Osteocyte (in vitro differentiated cells): ENCODE measurements around the gene SLC28A1. TPM values are rescaled to one million over a fixed set of nuclear protein-coding genes. Genes with fewer than 3 reads are reported as not detected.

Experiments used
- DNase-seq: peaks from one replicate; pipeline ENCODE4 v3.0.0; 2021; ENCODE audit warnings: mixed read lengths; ENCODE audit not compliant: unreplicated experiment; ENCODE audit errors: extremely low spot score
- H3K27ac Mint-ChIP-seq: one replicate; pipeline ENCODE4 v1.8.0; 2021; ENCODE audit warnings: mild to moderate bottlenecking, mixed read lengths; ENCODE audit not compliant: unreplicated experiment
- H3K27me3 Mint-ChIP-seq: one replicate; pipeline ENCODE4 v1.8.0; 2021; ENCODE audit warnings: mixed read lengths; ENCODE audit not compliant: unreplicated experiment
- H3K36me3 Mint-ChIP-seq: one replicate; pipeline ENCODE4 v1.8.0; 2021; ENCODE audit warnings: mixed read lengths; ENCODE audit not compliant: unreplicated experiment
- H3K4me1 Mint-ChIP-seq: one replicate; pipeline ENCODE4 v1.8.0; 2021; ENCODE audit warnings: mixed read lengths; ENCODE audit not compliant: unreplicated experiment
- H3K4me3 Mint-ChIP-seq: one replicate; pipeline ENCODE4 v1.8.0; 2021; ENCODE audit warnings: mild to moderate bottlenecking, moderate library complexity, mixed read lengths; ENCODE audit not compliant: unreplicated experiment
- H3K9me3 Mint-ChIP-seq: one replicate; pipeline ENCODE4 v1.8.0; 2021; ENCODE audit warnings: mixed read lengths; ENCODE audit not compliant: unreplicated experiment
- total RNA-seq: library from RNA; stranded (reverse); gene quantifications from 2 replicates; pipeline ENCODE4 v1.2.1, GENCODE V29; 2021
- TF ChIP-seq, protein P1 (sequence below): fragments of 200-600 bp; sonication (generic); IDR thresholded peaks from 2 replicates; pipeline ENCODE4 v1.5.0; 2021; ENCODE audit warnings: antibody characterized with exemption, mild to moderate bottlenecking, moderate library complexity

The SLC28A1 gene
- total RNA-seq, 1 donor from 2014 or later: not detected

DNA sequence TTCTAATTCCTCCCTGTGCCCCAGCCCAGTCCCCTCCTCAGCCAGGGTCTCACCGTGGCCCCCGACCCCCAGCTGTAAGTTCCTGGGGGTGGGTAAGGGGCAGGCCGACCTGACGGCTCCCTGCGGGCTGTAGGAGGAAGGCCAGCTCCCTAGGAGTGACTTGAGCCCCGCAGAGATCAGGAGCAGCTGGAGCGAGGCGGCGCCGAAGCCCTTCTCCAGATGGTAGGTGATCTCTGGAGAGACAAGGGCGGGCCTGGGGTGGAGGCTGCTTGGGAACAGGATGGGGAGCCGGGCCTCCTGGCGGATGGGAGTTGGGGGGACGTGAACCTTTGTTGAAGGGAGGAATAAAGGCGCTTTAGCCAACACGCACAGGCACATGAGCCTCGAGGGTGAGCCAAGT lies 4.2 kb downstream of the SLC28A1 start:
- H3K4me1 Mint-ChIP-seq: peaks cover 2% of the 10 kb centered on the region
- DNase-seq: no peak
- H3K36me3 Mint-ChIP-seq: no peaks in the 10 kb centered on the region
- no peaks in the 10 kb centered on the region for H3K9me3 Mint-ChIP-seq
- H3K4me3 Mint-ChIP-seq: no peak overlapping the region
- TF ChIP-seq, protein P1, sequence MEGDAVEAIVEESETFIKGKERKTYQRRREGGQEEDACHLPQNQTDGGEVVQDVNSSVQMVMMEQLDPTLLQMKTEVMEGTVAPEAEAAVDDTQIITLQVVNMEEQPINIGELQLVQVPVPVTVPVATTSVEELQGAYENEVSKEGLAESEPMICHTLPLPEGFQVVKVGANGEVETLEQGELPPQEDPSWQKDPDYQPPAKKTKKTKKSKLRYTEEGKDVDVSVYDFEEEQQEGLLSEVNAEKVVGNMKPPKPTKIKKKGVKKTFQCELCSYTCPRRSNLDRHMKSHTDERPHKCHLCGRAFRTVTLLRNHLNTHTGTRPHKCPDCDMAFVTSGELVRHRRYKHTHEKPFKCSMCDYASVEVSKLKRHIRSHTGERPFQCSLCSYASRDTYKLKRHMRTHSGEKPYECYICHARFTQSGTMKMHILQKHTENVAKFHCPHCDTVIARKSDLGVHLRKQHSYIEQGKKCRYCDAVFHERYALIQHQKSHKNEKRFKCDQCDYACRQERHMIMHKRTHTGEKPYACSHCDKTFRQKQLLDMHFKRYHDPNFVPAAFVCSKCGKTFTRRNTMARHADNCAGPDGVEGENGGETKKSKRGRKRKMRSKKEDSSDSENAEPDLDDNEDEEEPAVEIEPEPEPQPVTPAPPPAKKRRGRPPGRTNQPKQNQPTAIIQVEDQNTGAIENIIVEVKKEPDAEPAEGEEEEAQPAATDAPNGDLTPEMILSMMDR: no peak
- H3K27ac Mint-ChIP-seq: no peak overlapping the region
- H3K27me3 Mint-ChIP-seq: peaks cover 17% of the 10 kb centered on the region

DNA sequence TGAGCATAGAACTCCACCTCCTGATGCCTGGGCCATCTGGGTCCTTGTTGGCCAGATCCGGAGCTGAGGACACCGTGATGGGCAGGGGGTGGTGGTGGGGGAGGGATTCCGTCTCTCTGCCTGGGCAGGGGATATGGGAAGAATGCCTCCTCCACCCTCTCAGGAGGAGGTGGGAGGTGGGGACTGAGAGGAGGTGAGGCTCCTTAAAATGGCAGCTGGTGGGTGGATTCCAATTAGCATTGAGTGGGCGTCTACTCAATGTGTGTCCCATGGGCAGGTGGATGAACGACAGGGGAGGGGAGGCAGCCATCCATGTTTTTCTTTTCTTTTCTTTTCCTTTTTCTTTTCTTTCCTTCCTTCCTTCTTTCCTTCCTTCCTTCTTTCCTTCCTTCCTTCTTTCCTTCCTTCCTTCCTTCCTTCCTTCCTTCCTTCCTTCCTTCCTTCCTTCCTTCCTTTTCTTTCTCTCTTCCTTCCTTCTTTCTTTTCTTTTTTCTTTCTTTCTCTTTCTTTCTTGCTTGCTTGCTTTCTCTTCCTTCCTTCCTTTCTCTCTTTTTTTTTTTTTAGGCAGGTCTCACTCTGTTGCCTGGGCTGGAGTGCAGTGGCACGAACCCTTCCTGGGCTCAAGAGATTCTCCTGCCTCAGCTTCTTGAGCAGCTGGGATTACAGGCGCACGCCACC lies 5.0 kb downstream of the SLC28A1 start:
- no peak overlapping the region for H3K27ac Mint-ChIP-seq

DNA sequence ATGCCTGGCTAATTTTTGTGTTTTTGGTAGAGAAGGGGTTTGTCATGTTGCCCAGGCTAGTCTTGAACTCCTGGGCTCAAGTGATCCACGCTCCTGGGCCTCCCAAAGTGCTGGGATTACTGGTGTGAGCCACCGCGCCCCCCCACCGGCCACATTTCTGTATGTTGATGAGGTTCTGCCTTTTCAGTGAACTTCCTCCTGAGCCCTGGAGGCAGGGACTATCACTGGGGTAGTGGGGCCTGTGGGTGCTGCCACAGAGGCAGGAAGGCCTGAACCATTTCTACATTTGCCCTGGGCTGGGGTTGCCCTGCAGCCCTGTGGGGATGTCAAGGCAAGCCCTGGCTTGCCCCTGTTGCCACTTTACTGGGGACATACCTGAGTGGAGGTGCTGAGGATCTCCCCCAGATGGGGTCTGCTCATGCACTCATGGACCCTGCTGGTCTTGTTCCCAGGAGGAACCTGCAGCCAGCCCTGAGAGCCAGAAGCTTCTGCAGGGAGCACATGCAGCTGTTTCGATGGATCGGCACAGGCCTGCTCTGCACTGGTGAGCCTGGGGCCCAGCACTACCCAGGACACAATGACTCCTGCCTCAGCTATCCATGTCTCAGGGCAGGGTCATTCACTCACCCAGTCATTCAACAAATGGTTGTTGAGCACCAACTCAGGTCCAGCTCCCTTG lies 5.7 kb downstream of the SLC28A1 start:
- peaks cover 2% of the 10 kb centered on the region for H3K4me1 Mint-ChIP-seq
- DNase-seq: no peak
- peaks cover 14% of the 10 kb centered on the region for H3K27me3 Mint-ChIP-seq
- H3K9me3 Mint-ChIP-seq: no peaks in the 10 kb centered on the region
- H3K4me3 Mint-ChIP-seq: no peak overlapping the region
- H3K36me3 Mint-ChIP-seq: no peaks in the 10 kb centered on the region
- no peak overlapping the region for H3K27ac Mint-ChIP-seq
- TF ChIP-seq, protein P1: no peak

More for the DNA sequence above, 5.0 kb downstream of the SLC28A1 start:
- H3K27me3 Mint-ChIP-seq: peaks cover 16% of the 10 kb centered on the region
- H3K4me3 Mint-ChIP-seq: no peak overlapping the region
- TF ChIP-seq, protein P1: no peak
- no peaks in the 10 kb centered on the region for H3K36me3 Mint-ChIP-seq
- DNase-seq: no peak
- H3K9me3 Mint-ChIP-seq: no peaks in the 10 kb centered on the region
- peaks cover 2% of the 10 kb centered on the region for H3K4me1 Mint-ChIP-seq

DNA sequence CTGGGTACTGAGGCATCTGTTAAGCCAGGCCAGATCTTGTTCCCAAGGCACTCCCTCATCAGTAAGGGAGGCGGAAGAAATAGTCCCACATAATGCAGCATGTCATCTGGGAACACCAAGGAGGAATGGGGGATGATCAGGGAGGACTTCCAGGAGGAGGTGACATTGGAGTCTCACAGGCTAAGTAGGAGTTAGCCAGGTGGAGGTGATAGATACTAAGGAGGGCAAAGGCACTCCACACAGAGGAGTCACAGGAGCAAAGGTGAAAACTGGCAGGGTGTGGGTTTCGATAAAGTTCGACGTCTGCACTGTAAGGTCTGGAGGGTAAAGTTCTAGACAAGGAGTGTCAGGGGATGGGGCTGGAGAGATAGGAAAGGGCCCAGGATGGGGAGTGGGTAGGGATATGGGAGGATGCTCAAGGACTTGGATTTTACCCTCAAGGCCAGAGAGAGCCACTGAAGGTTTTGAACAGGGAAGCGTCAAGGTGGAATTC lies 6.3 kb downstream of the SLC28A1 start:
- no peak for DNase-seq
- TF ChIP-seq, protein P1: no peak
- Mint-ChIP-seq H3K4me3 (no peak overlapping the region), H3K27ac (no peak overlapping the region), H3K36me3 (no peaks in the 10 kb centered on the region), H3K4me1 (peaks cover 2% of the 10 kb centered on the region), H3K9me3 (no peaks in the 10 kb centered on the region), H3K27me3 (peaks cover 14% of the 10 kb centered on the region)

DNA sequence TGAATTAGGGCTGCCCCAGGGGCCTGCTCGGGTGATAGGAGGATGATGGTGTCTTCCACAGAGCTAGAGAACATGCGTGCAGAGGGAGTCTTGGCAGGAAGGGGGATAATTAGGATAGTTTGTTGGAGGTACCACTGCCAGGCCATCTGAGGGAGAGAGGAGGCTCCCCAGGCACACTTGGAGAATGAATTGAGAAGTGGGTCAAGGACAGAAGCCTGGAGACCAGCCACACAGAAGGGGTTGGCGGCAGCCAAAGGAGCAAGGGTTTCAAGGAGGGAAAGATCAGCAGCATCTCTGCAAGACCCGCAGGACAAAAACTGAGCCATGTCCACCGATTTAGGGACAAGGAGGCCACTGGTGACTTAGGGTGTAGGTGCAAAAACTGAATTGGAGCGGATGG lies 6.9 kb downstream of the SLC28A1 start:
- H3K27me3 Mint-ChIP-seq: peaks cover 15% of the 10 kb centered on the region
- H3K4me1 Mint-ChIP-seq: peaks cover 2% of the 10 kb centered on the region
- no peak for DNase-seq
- H3K9me3 Mint-ChIP-seq: no peaks in the 10 kb centered on the region
- no peak overlapping the region for H3K4me3 Mint-ChIP-seq
- no peaks in the 10 kb centered on the region for H3K36me3 Mint-ChIP-seq
- H3K27ac Mint-ChIP-seq: no peak overlapping the region
- TF ChIP-seq, protein P1: no peak
